Aorta (tissue), 5 donors: ENCODE data around the gene MTAP. TPM values are rescaled to one million over a fixed set of nuclear protein-coding genes. Genes with fewer than 3 reads are reported as not detected.

Source experiments
- ATAC-seq: fragments of 200-7000 bp; cut with Tn5 transposase; one replicate; pipeline ENCODE4 v1.9.1; 2022; ENCODE audit warnings: moderate library complexity; ENCODE audit not compliant: low FRiP score
- DNase-seq, 2 donors: peaks; one replicate each; pipeline ENCODE4 v3.0.0-alpha.2; 2020
- H3K27ac ChIP-seq, 2 donors: one replicate each; pipeline ENCODE4 v1.5.1; 2013; ENCODE audit warnings: low read length in 2 of 2, mild to moderate bottlenecking in 2 of 2, moderate library complexity in 2 of 2, control low read depth in 1 of 2, inconsistent platforms in 1 of 2, low read depth in 1 of 2
- H3K27me3 ChIP-seq, 2 donors: one replicate each; pipeline ENCODE4 v1.6.1; 2013; ENCODE audit warnings: control low read depth in 1 of 2, low read length in 1 of 2, mild to moderate bottlenecking in 1 of 2, moderate library complexity in 1 of 2; ENCODE audit not compliant: insufficient read depth in 2 of 2, control insufficient read depth in 1 of 2
- H3K36me3 ChIP-seq, 2 donors: one replicate each; pipeline ENCODE4 v1.6.1; 2013; ENCODE audit warnings: control low read depth in 1 of 2, low read length in 1 of 2, mild to moderate bottlenecking in 1 of 2; ENCODE audit not compliant: insufficient read depth in 2 of 2, control insufficient read depth in 1 of 2
- H3K4me1 ChIP-seq, 2 donors: one replicate each; pipeline ENCODE4 v1.6.1; 2013; ENCODE audit warnings: low read length in 2 of 2, control low read depth in 1 of 2, mild to moderate bottlenecking in 1 of 2, moderate library complexity in 1 of 2; ENCODE audit not compliant: insufficient read depth in 2 of 2, control insufficient read depth in 1 of 2
- H3K4me3 ChIP-seq, 2 donors: one replicate each; pipeline ENCODE4 v1.5.1; 2013; ENCODE audit warnings: low read length in 2 of 2, control low read depth in 1 of 2, mild to moderate bottlenecking in 1 of 2
- H3K9me3 ChIP-seq: one replicate; pipeline ENCODE4 v1.6.1; 2013; ENCODE audit warnings: mild to moderate bottlenecking, low read length; ENCODE audit not compliant: control insufficient read depth
- WGBS, 2 donors: extraction: QIAGEN DNeasy Blood & Tissue Kit; methylation state at CpG; one replicate each; pipeline ENCODE4 v1.1.7; 2013; 5-methylcytosine and 5-hydroxymethylcytosine counted together
- intact Hi-C, 2 donors: fragments of 100-400 bp; cut with DNase I; formaldehyde crosslinking; loops; one replicate each; pipeline versions ENCODE4 v1.14.2 to v1.15.0; 2022
- polyA plus RNA-seq, 2 donors: library from polyadenylated mRNA; stranded (reverse); fragments of 200-250 nt; gene quantifications; one replicate each; pipeline ENCODE4 v1.2.3, GENCODE V29; 2013
- total RNA-seq, 2 donors: library from RNA; stranded (reverse); fragmentation: NEBNext Ultra II Directional; extraction: Animal tissue kit (Norgen Biotek cat#: 25700); gene quantifications; one replicate each; pipeline ENCODE4 v1.2.1, GENCODE V29; 2021
- donor health status: healthy with polysubstance abuse.
- donor health status: Bipolar disorder and iron deficiency.
- donor health status: DM: no; HTN: no; CAD: no.
- donor health status: DM: no; HTN: no; CAD: no.
- donor health status: DM: yes; HTN: yes; CAD: no.

The MTAP gene
- total and polyA plus RNA-seq, 4 donors: 4.0 to 41.1 (median 19.7) TPM

DNA sequence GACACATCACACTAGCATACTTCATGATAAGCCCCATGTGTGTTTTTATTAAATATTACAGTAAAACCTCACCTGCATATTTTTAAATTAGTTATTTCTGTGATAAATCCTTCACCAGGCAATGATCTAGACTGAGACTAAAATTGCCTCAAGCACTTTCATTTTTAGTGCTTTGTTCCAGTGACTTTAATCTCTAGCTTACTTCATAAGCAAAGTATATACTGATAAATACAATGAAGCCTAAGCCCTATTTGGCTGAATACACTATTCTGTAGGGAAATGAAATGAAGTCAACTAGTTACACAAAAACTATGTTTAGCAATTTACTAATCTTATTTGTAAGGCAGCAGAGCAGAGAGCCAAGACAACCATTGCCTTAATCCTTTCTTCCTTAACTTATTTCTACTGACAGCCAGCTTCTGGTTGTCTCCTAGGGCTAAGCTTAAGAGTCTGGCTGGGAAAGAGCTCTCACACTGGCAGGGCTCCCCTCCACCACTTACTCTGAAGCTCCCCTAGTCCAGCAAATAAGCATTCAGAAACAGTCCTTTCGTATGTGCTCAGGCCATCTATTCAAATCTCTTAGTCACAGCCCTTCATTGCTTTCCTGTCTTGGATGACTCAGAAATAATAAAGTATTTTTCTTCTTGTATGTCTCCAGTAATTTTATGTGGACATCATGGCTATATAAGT, 31.4 kb upstream of the MTAP start:
- DNase-seq: no peak
- Histone ChIP-seq H3K27ac (no peak overlapping the region), H3K36me3 (no peaks in the 10 kb centered on the region), H3K27me3 (peaks cover 0 to 2% of the 10 kb centered on the region in 2 donors), H3K4me1 (peaks cover 0 to 1% of the 10 kb centered on the region in 2 donors), H3K9me3 (peaks cover 3% of the 10 kb centered on the region), H3K4me3 (no peak overlapping the region)
- WGBS, 2 donors: 19 to 33% methylated on average over 1 of the region's 1 CpG
- ATAC-seq: no peak
- intact Hi-C loops: no loop called here

DNA sequence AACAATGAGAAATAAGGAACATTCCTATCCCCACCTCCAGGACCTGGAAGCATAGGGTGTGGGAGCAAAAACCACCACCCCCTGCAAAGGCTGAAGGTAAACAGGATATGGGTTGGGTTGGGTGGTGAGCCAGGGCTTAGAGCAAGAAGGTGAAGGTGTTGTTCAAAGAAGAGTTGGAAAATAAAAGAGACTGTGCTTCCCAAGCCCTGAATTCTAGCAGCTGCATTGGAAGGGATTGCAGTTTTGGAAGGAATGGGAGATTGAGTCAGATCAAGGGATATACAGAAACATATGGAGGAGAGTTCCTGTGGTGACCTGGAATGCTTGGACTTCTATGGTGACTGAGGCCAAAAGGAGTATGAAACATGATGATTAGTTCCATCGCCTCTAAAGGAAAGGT, 24.7 kb upstream of the MTAP start:
- no peaks in the 10 kb centered on the region for H3K36me3 ChIP-seq
- DNase-seq: no peak
- peaks cover 0 to 2% of the 10 kb centered on the region in 2 donors for H3K27me3 ChIP-seq
- no peak overlapping the region for H3K4me3 ChIP-seq
- WGBS, 2 donors: 79 to 90% methylated on average over 1 of the region's 1 CpG
- no peaks in the 10 kb centered on the region for H3K4me1 ChIP-seq
- no peak for ATAC-seq
- no peaks in the 10 kb centered on the region for H3K9me3 ChIP-seq
- no peak overlapping the region for H3K27ac ChIP-seq
- intact Hi-C loops: no loop called here

DNA sequence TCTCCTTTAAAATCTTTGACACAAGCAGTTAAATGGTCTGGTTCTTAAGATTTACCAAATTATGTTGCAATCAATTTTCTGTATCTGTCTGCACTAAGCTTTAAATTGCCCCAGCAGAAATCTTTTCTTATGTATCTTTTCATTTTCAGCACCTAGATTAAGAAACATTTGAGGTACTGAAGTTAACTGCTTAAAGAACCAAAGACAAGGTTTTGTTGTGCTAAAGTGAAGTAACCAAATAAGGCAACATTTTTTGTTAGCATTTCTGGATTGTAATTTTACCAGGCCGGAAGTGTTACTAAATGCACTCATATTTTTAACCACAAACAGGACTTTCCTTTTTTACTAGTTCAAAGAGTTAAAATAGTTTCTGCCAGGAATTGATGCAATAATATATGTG, 24.1 kb upstream of the MTAP start:
- WGBS, 2 donors: 9 to 10% methylated on average over 1 of the region's 1 CpG
- Histone ChIP-seq H3K4me1 (no peaks in the 10 kb centered on the region), H3K27ac (no peak overlapping the region), H3K27me3 (peaks cover 0 to 2% of the 10 kb centered on the region in 2 donors), H3K9me3 (no peaks in the 10 kb centered on the region), H3K4me3 (no peak overlapping the region), H3K36me3 (no peaks in the 10 kb centered on the region)
- ATAC-seq (no peak), DNase-seq (no peak)
- intact Hi-C loops: no loop called here

DNA sequence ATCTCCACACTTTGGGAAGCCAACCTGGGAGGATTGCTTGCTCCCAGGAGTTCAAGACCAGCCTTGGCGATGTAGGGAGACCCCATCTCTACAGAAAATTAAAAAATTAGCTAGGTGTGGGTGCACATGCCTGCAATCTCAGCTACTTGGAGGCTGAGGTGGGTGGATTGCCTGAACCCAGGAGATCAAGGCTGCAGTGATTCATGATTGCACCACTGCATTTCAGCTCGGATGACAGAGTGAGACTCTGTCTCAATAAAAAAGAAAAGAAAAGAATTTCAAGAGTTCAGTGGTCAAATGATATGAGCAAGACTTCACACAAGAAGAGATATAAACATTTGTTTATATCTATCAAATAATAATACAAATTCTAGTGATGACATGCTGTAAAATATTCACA, 23.0 kb upstream of the MTAP start:
- Histone ChIP-seq H3K9me3 (no peaks in the 10 kb centered on the region), H3K27ac (no peak overlapping the region), H3K36me3 (no peaks in the 10 kb centered on the region), H3K4me1 (no peaks in the 10 kb centered on the region), H3K27me3 (no peaks in the 10 kb centered on the region), H3K4me3 (no peak overlapping the region)
- intact Hi-C loops: no loop called here
- DNase-seq: no peak
- 82 to 85% methylated on average over 2 of the region's 2 CpGs for WGBS, 2 donors
- ATAC-seq: no peak

- ATAC-seq (no peak), DNase-seq (no peak)
- Histone ChIP-seq H3K36me3 (no peaks in the 10 kb centered on the region), H3K27ac (no peak overlapping the region), H3K4me1 (no peaks in the 10 kb centered on the region), H3K9me3 (no peaks in the 10 kb centered on the region), H3K27me3 (no peaks in the 10 kb centered on the region), H3K4me3 (no peak overlapping the region)
- WGBS, 2 donors: 76 to 78% methylated on average over 2 of the region's 2 CpGs
- intact Hi-C loops: loop anchor here in 1 of 2 donors (10.0 kb wide), 1 partner anchor 1857 kb away; no protein-coding TSS in a partner anchor
Measured at GRCh38 chr9:21781656-21782055, 20.8 kb upstream of the MTAP start.

- 75% methylated on average over 2 of the region's 2 CpGs for WGBS, 2 donors
- DNase-seq (no peak), ATAC-seq (no peak)
- no peaks in the 10 kb centered on the region for H3K4me1 ChIP-seq
- intact Hi-C loops: loop anchor here in 1 of 2 donors (10.0 kb wide), 1 partner anchor 1857 kb away; no protein-coding TSS in a partner anchor
- no peaks in the 10 kb centered on the region for H3K27me3 ChIP-seq
- H3K36me3 ChIP-seq: no peaks in the 10 kb centered on the region
- no peak overlapping the region for H3K27ac ChIP-seq
- no peak overlapping the region for H3K4me3 ChIP-seq
- H3K9me3 ChIP-seq: no peaks in the 10 kb centered on the region
Measured at GRCh38 chr9:21782205-21782604, 20.2 kb upstream of the MTAP start.

DNA sequence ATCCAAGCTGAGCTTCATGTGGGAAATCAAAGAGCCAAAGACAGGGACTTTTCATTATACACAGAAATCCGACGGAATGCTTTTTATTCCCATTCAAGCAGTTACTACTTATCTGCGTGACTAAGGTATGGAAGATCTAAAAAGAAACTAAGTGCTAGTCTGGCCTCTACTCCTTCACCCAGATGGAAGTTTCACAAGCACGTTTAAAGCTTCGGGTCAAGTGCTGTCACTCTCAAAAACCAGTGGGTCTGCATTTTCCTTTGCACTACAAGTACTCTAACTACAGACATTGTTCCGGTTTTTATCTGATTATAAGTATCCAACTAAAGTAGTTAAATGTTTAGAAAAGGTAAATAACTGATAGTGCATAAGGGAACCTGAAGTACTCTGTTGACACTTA, 13.7 kb upstream of the MTAP start:
- no peaks in the 10 kb centered on the region for H3K4me1 ChIP-seq
- H3K27ac ChIP-seq: no peak overlapping the region
- no peaks in the 10 kb centered on the region for H3K9me3 ChIP-seq
- no peaks in the 10 kb centered on the region for H3K36me3 ChIP-seq
- no peak overlapping the region for H3K4me3 ChIP-seq
- DNase-seq: no peak
- no peak for ATAC-seq
- H3K27me3 ChIP-seq: no peaks in the 10 kb centered on the region
- 62 to 69% methylated on average over 6 of the region's 6 CpGs for WGBS, 2 donors
- intact Hi-C loops: loop anchor here (5.0 to 10.0 kb wide), 4 partner anchors 76 to 1864 kb away; no protein-coding TSS in a partner anchor

- intact Hi-C loops: loop anchor here (5.0 to 10.0 kb wide), 6 partner anchors 77 to 1865 kb away; no protein-coding TSS in a partner anchor
- DNase-seq (peak in 1 of 2 donors; percentile 62), ATAC-seq (peak; percentile 89)
- Histone ChIP-seq H3K4me3 (no peak overlapping the region), H3K4me1 (no peaks in the 10 kb centered on the region), H3K36me3 (no peaks in the 10 kb centered on the region), H3K9me3 (no peaks in the 10 kb centered on the region), H3K27ac (no peak overlapping the region), H3K27me3 (no peaks in the 10 kb centered on the region)
- 0 to 2% methylated on average over 2 of the region's 2 CpGs for WGBS, 2 donors
Measured at GRCh38 chr9:21789541-21790037, 12.8 kb upstream of the MTAP start.

- intact Hi-C loops: loop anchor here (5.0 to 10.0 kb wide), 2 partner anchors 478 to 601 kb away; no protein-coding TSS in a partner anchor
- Histone ChIP-seq H3K9me3 (no peaks in the 10 kb centered on the region), H3K27me3 (no peaks in the 10 kb centered on the region), H3K4me3 (no peak overlapping the region), H3K36me3 (no peaks in the 10 kb centered on the region), H3K27ac (no peak overlapping the region), H3K4me1 (no peaks in the 10 kb centered on the region)
- 55 to 58% methylated on average over 2 of the region's 2 CpGs for WGBS, 2 donors
- DNase-seq: no peak
- ATAC-seq: no peak
Measured at GRCh38 chr9:21795483-21795882, 7.0 kb upstream of the MTAP start.
